HG03432 (cell line): ENCODE data around the gene MKI67.
"Not testable (repeated sequence)": the region's sequence is repeated elsewhere in the genome, so short reads cannot be mapped to it uniquely, and the experiment has no call there.

Experiments used
- ATAC-seq: cut with Tn5 transposase; IDR thresholded peaks from one replicate; pipeline ENCODE4 v1.9.1; 2021; ENCODE audit warnings: mild to moderate bottlenecking, moderate library complexity; ENCODE audit not compliant: unreplicated experiment

Gene MKI67

DNA sequence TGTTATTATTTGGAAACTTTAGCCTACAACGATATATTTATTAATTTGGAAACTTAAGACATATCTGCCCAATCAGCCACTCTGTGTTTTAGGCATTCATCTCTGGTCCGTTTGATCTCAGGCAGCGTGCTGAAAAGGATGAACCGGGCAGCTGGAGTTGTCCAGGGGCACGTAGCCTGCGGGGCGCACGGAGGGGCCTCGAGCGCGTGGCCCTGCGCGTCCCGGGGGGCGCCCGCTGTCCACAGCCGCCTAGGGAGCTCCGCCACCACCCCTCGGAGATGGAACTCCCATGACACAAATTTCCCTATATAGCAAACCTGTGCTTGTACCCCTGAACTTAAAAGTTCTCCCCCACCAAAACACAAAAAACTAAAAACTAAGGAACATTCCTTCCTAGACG is 24.3 kb upstream of the MKI67 start:
- ATAC-seq = no peak

DNA sequence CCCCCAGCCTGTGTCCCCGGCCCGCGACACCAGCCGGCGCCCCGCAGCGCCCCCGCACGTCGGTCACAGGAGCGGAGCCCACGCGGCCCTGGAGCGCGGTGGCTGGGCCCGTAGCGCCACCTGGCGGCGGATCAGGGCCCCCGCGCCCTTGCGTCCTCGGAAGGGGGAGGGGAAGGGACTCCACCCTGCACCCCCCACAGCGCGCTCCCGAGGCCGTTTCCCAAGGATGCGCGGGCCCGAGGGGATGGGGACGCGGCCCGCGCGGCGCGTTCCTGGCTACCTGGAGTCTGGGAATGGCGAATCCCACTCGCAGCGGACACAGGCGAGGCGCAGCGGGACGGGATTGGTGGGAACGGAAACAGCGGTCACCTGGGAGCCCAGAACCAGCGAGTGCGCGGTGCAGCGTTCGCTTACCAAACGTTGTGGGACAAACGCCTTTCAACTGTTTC is 23.8 kb upstream of the MKI67 start:
- peak; percentile 95 for ATAC-seq

DNA sequence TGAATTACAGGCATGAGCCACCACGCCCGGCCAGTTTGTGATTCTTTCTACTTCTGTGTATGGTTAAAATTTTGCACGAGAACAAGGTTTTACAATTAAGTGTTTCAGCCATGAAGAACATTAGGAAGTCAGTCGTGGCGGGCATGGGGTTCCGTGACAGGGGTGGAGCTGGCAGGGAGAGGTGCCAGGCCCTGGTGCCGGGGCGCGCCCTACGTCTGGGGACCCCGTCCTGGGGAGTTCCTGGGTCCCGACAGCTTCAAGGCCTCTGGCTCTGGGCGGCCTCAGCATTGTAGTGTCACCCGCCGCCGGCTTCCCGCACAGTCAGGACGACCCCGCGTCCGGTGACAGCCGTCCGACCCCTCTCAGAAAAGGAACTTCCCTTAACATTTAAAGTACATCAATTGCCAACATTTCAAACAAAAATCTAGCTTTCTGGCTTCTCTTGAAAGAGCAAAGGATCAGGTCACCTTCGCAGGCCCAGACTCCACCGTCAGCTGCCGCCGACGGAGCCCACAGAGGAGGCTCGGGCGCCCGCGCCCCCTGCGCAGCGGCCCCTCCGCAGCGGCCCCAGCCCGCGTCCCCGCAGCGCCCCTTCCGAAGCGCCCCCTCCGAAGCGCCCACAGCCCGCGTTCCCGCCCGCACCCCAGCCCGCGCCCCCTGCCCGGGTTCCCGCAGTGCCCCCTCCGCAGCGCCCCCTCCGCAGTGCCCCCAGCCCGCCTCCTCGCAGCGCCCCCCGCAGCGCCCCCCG is 23.2 kb upstream of the MKI67 start:
- ATAC-seq = no peak

DNA sequence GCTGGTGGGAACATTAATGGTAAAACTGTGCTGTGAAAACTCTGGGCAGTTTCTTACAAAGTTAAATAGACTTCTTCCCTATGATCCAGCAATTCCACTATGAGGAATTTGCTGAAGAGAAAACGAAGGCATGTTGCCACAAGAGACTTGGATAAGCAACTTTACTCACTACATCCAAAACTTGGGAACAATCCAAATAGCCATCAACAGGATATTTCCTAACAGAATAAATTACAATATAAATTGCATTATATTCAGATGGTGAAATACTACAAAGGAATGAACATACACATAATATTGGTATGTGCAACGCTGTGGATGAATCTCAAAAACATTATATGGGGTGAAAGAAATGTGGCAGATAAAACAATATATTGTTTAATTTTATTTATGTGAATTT is 21.4 kb upstream of the MKI67 start:
- ATAC-seq = no peak

DNA sequence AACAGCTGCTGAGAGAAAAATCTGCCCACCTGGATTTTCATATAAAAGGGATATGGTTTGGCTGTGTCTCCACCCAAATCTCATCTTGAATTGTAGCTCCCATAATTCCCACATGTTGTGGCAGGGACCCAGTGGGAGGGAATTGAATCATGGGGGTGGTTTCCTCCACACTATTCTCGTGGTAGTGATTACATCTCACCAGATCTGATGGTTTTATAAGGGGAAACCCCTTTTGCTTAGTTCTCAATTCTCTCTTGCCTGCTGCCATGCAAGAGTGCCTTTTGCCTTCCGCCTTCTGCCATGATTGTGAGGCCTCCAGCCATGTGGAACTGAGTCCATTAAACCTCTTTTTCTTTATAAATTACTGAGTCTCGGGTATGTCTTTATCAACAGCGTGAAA is 20.8 kb upstream of the MKI67 start:
- peak; percentile 65 for ATAC-seq

DNA sequence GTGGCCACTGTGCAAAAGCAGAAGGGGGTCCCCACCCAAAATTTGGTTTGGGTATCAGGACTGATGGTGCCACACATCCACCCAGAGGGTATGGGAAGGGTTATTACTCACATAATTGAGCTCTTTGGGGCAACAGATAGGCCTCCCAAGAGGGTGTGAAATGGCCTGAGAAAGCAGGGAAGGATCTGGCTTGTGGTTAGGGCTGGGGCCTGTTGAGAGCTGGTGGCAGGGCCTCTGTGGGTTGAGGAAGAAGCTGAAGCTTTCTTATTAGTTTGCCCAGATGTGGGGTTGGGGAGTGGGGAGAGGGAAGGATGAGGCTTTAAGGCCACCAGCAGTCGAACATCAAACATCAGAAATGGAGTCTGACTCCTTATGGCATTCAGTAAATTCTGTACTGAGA is 18.3 kb upstream of the MKI67 start:
- ATAC-seq = no peak

DNA sequence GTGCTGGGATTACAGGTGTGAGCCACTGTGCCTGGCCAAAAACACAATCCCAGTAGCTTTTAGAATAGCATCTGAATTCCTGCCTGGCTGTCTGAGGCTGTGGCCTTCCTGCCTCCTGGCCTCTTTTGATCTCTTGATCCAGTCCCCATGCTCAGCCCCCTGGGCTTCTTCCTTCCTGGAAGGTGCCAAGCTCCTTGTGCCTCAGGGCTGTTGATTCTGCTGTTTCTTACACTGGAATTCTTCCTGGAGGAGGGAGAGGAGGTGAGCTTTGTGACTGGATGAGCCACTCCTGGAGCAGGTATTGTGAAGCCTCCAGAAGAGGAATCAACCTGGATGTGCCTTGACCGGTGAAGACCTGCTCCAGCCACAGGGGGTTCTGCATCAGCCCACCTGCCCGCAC is 17.3 kb upstream of the MKI67 start:
- no peak for ATAC-seq

DNA sequence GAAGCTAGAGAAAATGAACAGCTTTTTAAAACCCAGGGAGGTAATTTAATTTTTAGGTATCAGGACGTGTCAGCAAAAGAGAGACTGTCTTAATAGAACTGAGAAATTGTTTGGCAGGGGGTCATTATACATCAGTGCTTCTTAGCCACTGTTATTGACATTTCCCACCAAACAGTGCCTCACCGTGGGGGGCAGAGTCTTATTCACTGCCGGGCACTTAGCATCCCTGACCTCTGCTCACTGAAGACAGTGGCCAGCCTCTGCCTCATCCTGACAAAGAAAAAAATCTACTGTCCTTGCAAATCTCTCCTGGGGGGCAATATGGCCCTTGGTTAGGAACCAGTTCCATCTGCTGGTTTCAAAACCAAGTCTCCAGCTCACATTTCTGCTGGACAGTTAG is 14.2 kb upstream of the MKI67 start:
- ATAC-seq = no peak

- ATAC-seq = not testable (repeated sequence)
Measured at GRCh38 chr10:128138429-128138828, 12.2 kb upstream of the MKI67 start.

GRCh38 chr10:128137877-128138276 is 11.7 kb upstream of the MKI67 start:
- peak; percentile 71 for ATAC-seq

DNA sequence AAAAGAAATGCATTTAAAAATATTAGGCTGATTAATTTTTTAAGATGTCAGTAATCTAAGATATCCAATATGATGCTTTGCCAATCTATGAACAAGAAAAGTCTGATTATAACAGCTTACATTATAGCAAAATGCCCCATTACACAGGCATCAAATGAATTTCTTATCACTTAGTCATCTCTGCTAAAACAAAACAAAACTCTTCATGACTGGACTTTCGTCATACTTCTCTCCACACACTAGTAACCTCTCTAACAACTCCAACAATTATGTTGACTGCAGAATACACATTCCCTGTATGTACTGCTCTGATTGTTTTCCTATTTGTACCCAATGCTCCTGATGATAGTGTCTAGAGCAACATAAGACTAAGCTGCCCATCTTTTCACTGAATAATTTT is 3.8 kb upstream of the MKI67 start:
- no peak for ATAC-seq

DNA sequence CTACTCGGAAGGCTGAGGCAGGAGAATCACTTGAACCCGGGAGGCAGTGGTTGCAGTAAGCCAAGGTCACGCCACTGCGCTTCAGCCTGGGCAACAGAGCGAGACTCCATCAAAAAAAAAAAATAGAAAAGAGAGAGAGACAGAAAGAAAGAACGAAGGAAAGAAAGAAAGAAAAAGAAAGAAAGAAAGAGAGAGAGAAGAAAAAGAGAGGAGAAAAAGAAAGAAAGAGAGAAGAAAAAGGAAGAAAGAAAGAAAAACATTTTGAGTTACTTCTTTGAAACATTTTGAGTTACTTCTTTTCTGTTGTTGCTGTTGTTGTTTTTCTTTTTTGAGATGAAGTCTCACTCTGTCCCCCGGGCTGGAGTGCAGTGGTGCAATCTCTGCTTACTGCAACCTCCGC is 2.4 kb upstream of the MKI67 start:
- ATAC-seq = no peak

DNA sequence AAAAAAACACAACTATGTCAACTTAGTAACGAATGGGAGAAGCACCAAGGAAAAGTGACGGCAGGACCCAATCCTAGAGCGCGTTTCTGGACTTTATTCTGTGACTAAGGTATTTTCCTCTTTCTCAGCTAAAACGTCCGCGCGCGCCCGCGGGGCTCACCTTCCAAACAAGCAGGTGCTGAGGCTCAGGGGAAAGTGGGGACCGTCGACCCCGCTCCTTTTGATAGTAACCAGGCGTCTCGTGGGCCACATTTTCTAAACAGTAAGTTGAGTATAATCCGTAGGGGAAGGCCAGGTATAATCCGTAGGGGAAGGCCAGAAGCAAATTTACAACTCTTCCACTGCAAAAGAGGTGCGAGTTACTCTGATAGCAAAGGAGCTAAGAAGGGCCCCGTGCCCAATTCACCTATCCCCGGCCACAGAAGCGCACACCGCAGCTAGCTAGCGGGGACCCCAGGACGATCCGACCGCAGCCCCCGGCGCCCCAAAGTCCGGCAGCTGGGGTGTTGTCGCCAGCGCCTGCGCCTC is 743 bp downstream of the MKI67 start:
- no peak for ATAC-seq

DNA sequence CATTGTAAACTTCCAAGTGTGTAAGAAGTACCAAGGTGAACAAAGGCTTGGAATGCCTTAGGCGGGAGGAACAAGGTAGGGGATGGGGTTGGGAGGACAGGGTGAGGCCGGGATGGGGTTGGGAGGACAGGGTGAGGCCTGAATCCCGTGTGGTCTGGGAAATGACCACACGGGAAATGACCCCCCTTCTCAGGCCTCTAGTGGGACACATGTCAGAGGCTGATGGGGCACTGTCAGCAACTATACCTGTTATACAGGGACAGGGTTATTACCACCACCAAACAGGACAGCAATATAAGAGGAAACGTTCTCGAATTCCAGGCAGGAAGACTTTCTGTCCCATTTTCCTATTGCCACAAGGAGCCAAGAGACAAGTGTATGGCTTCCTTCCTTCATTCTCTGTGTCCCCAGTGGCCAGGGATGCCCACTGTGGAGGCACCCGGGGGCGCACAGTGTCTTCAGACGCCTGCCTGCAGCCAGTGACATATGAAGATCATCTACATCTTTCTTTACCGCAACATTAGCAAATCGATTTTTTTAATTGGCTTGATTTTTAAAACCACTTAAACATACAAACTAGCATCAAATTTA is 1.3 kb downstream of the MKI67 start:
- ATAC-seq = no peak

GRCh38 chr10:128123846-128124245 is 2.4 kb downstream of the MKI67 start:
- ATAC-seq = no peak

DNA sequence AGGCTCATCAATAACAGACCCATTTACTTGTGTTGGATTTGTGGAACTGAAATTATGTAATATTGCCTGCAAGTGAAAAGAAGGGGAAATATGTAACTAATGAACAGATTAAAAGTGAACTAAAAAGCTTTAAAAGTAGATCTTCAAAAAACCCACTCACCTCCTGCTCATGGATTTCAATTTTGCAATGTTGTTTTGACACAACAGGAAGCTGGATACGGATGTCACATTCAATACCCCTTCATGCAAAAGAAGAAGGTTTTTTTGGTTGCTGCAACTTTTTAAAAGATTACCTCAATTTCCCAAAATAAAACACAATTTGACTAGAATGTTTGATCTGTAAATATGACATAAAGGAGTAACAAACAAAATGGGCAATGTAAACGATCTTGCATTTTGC is 3.3 kb downstream of the MKI67 start:
- ATAC-seq = no peak

- ATAC-seq = no peak
Measured at GRCh38 chr10:128121750-128122412, 4.3 kb downstream of the MKI67 start.

GRCh38 chr10:128116851-128117615 is 9.2 kb downstream of the MKI67 start:
- no peak for ATAC-seq

- ATAC-seq = no peak
Measured at GRCh38 chr10:128116187-128116586, 10.0 kb downstream of the MKI67 start.

- ATAC-seq = no peak
Measured at GRCh38 chr10:128115356-128115755, 10.9 kb downstream of the MKI67 start.

- no peak for ATAC-seq
Measured at GRCh38 chr10:128114901-128115300, 11.3 kb downstream of the MKI67 start.
